Skin epidermis (tissue), 12 donors: Measurements from ENCODE around the gene NUCB1.
A peak's percentile ranks its signal among the peaks of the same experiment; 100 is the strongest.

ENCODE experiments used
- H3K27ac ChIP-seq, 21 experiments: fragments of 200-600 bp; sonication (generic) in 11 of 21; one replicate each; pipeline ENCODE4 v1.5.0; 2020; ENCODE audit warnings: mild to moderate bottlenecking in 3 of 21, inconsistent platforms in 2 of 21, moderate library complexity in 2 of 21
- H3K4me3 ChIP-seq, 7 experiments: fragments of 200-600 bp; sonication (generic) in 2 of 7; one replicate each; pipeline ENCODE4 v1.5.0; 2020; ENCODE audit warnings: inconsistent platforms in 2 of 7, mild to moderate bottlenecking in 2 of 7, moderate library complexity in 1 of 7

NUCB1 gene

GRCh38 chr19:48955308-48955958 lies 55.3 kb downstream of the NUCB1 start:
- Histone ChIP-seq H3K4me3 (peak overlapping the region; percentile 76 to 97 (median 89)), H3K27ac (peak overlapping the region; percentile 80 to 99 (median 95))

- Histone ChIP-seq H3K4me3 (no peak overlapping the region), H3K27ac (no peak overlapping the region)
Measured at GRCh38 chr19:48958006-48958405, 57.9 kb downstream of the NUCB1 start.

DNA sequence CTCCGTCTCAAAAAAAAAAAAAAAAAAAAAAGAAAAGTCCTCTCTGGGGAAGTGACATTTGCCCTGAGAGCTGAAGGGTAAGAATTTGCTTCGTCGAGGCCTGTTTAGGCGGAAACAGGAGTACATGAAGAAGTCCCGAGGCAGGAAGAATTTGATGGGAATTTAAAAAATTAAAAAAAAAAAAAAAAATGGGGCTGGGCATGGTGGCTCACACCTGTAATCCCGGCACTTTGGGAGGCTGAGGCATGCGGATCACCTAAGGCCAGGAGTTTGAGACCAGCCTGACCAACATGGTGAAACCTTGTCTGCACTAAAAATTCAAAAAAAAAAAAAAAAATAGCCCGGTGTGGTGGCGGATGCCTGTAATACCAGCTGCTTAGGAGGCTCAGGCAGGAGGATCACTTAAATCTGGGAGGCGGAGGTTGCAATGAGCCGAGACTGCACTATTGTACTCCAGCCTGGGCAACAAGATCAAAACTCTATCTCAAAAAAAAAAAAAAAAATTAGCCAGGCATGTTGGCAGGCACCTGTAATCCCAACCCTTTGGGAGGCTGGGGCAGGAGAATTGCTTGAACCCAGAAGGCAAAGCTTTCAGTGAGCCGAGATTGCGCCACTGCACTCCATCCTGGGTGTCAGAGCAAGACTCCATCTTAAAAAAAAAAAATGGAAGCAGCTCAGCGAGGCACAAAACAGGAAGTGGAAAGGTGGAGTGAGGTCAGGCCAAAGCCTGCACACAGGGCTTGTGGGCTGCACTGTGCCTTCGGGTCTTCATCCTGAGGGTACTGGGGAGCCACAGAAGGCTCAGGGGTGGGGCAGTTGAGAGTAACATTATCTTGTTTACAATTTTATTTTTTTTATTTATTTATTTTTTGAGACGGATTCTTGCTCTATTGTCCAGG lies 59.5 kb downstream of the NUCB1 start:
- no peak overlapping the region for H3K27ac ChIP-seq
- no peak overlapping the region for H3K4me3 ChIP-seq

GRCh38 chr19:48961051-48961649 lies 61.0 kb downstream of the NUCB1 start:
- no peak overlapping the region for H3K4me3 ChIP-seq
- peak overlapping the region in 4 of 21 experiments; percentile 81 to 88 (median 86) for H3K27ac ChIP-seq

- H3K27ac ChIP-seq: peak overlapping the region in 13 of 21 experiments; percentile 32 to 95 (median 90)
Measured at GRCh38 chr19:48961673-48962028, 61.5 kb downstream of the NUCB1 start.

DNA sequence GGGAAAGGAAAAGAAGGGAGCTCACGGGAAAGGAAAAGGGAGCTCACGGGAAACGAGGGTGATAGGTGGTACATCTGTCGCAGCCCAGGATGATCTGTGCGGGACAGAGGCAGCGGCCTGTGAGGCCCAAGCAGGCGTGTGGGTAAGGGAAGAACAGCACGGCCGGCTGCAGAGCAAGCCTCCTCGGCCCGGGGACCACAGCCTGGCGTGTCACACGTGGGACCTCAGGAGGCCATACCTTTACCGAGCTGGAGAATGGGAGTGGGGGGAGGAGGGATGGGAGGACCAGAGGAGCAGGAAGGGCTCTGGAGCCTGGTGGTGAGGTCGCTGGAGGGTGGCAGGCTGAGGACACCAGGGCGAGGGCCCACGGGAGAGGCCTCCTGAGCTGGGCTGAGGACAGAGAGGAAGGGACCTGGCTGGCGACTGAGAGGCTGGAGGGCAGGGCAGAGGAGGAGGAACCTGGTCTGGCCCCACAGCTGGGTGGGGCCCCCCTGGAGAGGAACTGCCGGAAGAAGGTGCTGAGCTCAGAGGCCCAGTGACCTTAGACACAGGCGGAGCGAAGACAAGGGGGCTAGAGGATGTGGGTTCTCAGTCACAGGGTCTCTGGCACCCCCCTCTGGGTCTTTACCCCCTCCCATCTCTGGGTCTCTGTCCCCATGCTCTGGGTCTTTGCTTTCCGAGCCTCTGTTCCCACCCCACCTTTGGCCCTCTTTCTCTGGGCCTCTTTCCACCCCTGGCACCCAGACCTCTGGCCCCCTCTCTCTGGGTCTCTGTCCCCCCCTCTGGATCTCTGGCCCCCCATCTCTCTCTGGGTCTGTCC lies 62.1 kb downstream of the NUCB1 start:
- no peak overlapping the region for H3K4me3 ChIP-seq
- peak overlapping the region in 20 of 21 experiments; percentile 10 to 95 (median 88) for H3K27ac ChIP-seq

More at GRCh38 chr19:48961673-48962028, 61.5 kb downstream of the NUCB1 start:
- H3K4me3 ChIP-seq: no peak overlapping the region

- Histone ChIP-seq H3K27ac (peak overlapping the region in 20 of 21 experiments; percentile 32 to 95 (median 88)), H3K4me3 (no peak overlapping the region)
Measured at GRCh38 chr19:48962849-48963165, 62.7 kb downstream of the NUCB1 start.

DNA sequence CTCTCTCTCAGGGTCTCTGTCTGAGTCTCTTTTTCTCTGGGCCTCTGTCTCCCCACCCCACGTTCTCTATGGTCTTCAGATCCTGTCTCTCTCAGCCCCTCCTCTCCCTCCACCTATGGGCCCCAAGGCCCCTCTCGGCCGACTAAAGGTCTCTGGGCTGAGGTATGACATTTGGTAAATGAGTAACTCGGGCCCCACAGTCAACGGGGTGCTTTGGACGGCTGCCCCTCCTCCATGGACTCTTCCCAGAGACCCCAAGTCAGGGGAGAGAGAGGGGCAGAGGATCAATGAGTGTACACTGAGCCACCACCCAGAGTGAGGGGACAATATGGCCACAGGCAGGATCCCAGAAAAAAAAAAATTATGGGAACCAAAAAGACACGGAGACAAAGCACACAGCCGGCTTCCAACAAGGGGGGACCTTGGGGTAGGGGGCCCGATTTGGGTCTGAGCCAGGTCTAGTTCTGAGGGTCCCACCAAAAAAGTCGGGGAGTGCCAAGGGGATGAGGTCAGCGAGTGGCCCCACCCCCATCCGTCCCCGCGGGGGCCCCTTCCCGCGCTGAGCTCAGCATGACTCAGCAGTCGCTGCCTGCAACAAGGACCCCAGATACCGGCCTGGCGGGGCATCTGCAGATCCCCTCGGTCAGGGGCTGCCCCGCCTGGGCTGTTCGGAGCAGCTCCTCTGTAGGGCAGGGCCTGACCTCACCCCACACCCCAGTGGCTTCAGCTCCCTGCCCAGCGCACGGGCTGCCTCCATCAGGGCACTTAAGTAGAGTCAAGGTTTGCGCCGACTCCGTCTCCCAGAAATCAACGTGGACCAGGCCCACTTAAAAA lies 63.5 kb downstream of the NUCB1 start:
- Histone ChIP-seq H3K27ac (peak overlapping the region in 20 of 21 experiments; percentile 73 to 95 (median 88)), H3K4me3 (peak overlapping the region in 6 of 7 experiments; percentile 3 to 78 (median 40))

GRCh38 chr19:48964205-48965039 lies 64.3 kb downstream of the NUCB1 start:
- Histone ChIP-seq H3K4me3 (peak overlapping the region; percentile 64 to 86 (median 73)), H3K27ac (peak overlapping the region; percentile 37 to 95 (median 88))

DNA sequence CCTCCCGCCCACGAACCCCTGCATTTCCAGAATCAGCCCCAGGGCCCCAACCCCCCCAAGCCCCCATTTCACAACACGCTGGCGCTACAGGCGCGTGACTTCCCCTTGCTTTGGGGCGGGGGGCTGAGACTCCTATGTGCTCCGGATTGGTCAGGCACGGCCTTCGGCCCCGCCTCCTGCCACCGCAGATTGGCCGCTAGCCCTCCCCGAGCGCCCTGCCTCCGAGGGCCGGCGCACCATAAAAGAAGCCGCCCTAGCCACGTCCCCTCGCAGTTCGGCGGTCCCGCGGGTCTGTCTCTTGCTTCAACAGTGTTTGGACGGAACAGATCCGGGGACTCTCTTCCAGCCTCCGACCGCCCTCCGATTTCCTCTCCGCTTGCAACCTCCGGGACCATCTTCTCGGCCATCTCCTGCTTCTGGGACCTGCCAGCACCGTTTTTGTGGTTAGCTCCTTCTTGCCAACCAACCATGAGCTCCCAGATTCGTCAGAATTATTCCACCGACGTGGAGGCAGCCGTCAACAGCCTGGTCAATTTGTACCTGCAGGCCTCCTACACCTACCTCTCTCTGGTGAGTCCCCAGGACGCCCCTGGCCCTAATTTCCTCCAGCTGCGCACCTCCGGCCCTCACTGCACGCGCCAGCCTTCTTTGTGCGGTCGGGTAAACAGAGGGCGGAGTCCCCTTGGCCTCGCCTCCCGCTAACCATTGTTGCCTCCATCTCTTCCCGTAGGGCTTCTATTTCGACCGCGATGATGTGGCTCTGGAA lies 65.1 kb downstream of the NUCB1 start, which contains the start of gene FTL:
Gene FTL, plus strand, starts transcription at position 270 of the 766 bp plus-strand sequence. Its CDS starts 199 bp downstream, at position 469.
- Histone ChIP-seq H3K4me3 (peak within 1 kb of the TSS; percentile 64 to 86 (median 73)), H3K27ac (peak within 1 kb of the TSS; percentile 43 to 95 (median 88))

GRCh38 chr19:48965806-48966540 lies 65.9 kb downstream of the NUCB1 start:
- Histone ChIP-seq H3K27ac (peak overlapping the region; percentile 43 to 95 (median 87)), H3K4me3 (peak overlapping the region; percentile 64 to 86 (median 73))

DNA sequence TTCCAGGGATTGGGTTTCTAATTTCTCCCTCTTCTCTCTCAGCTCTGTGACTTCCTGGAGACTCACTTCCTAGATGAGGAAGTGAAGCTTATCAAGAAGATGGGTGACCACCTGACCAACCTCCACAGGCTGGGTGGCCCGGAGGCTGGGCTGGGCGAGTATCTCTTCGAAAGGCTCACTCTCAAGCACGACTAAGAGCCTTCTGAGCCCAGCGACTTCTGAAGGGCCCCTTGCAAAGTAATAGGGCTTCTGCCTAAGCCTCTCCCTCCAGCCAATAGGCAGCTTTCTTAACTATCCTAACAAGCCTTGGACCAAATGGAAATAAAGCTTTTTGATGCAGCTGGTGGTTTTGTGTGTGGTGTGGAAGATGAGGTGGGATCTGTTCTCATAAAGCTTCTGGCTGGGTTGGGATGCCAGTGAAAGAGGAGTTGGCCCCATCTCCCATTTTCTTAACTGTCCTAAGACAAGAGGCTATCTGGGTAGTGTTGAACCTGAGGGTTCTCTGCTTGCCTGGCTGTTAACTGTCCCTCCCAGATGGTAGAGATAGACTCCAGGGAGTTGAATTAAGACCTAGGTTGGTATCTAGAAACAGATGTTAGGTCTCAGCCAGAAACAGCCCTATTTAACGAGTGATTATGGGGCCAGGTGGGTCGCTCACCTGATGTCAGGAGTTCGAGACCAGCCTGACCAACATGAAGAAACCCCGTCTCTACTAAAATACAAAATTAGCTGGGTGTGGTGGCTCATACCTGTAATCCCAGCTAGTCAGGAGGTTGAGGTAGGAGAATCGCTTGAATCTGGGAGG lies 66.6 kb downstream of the NUCB1 start:
- H3K27ac ChIP-seq: peak overlapping the region in 20 of 21 experiments; percentile 29 to 95 (median 88)
- peak overlapping the region; percentile 64 to 86 (median 73) for H3K4me3 ChIP-seq

GRCh38 chr19:48967346-48968178 lies 67.5 kb downstream of the NUCB1 start:
- peak overlapping the region in 11 of 21 experiments; percentile 6 to 95 (median 90) for H3K27ac ChIP-seq
- peak overlapping the region in 6 of 7 experiments; percentile 64 to 78 (median 71) for H3K4me3 ChIP-seq

DNA sequence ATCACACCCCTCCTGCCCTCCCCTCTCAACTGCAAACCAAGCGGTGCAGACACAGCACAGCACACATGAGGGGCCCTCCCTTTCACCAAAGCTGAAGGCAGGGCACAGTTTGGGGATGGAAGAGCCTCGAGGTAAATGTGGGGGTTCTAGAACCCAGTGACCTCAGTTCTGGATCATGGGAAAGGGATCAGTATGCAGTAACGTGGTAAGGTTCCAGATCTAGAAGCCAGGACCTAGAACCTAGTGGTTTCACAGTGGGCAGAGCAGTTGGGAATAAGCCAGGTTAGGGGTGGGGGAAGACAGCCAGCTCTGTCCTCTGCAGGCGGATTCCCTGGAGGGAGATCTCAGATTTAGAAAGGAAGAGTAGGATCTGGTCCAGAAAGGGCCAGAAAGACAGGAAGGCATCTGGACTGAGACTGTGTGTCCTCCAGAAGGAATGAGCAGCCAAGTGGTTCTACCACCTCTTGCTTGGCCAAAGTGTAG lies 68.1 kb downstream of the NUCB1 start:
- Histone ChIP-seq H3K4me3 (no peak overlapping the region), H3K27ac (peak overlapping the region in 7 of 21 experiments; percentile 28 to 94 (median 51))
